ENCODE measurements around the gene TOR4A. TPM values are rescaled to one million over a fixed set of nuclear protein-coding genes. Genes with fewer than 3 reads are reported as not detected.

TOR4A gene
- total RNA-seq, 1 donor from 2014 or later = 37.7 TPM

DNA sequence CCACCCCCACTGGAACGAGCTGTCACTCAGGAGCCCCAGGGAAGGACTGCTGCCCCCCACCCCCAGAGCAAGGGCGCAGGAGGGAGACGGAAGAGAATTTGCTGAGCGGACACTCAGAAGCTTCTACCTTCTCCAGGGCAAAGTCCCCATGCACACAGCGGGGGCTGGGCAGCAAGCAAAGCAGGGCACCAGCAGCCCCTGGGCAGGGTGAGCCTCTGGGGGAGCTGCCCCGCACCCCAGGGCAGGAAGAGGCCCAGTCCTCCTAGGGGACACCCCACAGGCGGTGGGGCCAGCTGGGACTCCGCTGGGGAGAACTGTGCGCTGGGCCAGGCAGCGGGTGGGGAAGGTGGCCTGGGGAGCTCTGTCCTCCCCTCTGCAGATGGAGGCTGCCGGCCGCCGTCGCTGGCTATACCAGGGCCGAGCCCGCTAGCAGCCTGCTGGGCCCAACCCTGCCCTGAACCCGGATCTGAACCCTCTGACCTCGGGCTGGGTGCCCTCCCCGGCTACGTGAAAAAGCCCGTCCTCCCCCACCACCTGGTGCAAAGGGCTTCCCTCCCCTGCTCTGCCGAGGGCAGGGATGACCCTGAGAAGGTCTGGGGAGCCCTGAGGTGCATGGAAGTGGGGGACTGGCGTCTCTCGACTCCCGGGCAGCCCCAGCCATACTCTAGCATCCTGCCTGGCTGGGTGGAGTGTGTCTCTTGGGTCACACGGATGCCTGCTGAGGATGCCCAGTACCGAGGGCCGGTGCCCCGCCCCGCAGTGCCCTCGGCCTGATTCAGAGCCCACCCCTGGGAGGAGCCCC is 47.4 kb upstream of the TOR4A start:
- Mint-ChIP-seq H3K4me1 (ENCODE audit: unreplicated experiment) (no peaks in the 10 kb centered on the region), H3K27ac (ENCODE audit: unreplicated experiment) (no peak overlapping the region), H3K36me3 (ENCODE audit: low read depth, unreplicated experiment) (no peaks in the 10 kb centered on the region), H3K27me3 (ENCODE audit: unreplicated experiment) (peaks cover 7% of the 10 kb centered on the region), H3K4me3 (ENCODE audit: unreplicated experiment) (no peak overlapping the region), H3K9me3 (ENCODE audit: unreplicated experiment) (no peaks in the 10 kb centered on the region)
- TF ChIP-seq, protein P1, sequence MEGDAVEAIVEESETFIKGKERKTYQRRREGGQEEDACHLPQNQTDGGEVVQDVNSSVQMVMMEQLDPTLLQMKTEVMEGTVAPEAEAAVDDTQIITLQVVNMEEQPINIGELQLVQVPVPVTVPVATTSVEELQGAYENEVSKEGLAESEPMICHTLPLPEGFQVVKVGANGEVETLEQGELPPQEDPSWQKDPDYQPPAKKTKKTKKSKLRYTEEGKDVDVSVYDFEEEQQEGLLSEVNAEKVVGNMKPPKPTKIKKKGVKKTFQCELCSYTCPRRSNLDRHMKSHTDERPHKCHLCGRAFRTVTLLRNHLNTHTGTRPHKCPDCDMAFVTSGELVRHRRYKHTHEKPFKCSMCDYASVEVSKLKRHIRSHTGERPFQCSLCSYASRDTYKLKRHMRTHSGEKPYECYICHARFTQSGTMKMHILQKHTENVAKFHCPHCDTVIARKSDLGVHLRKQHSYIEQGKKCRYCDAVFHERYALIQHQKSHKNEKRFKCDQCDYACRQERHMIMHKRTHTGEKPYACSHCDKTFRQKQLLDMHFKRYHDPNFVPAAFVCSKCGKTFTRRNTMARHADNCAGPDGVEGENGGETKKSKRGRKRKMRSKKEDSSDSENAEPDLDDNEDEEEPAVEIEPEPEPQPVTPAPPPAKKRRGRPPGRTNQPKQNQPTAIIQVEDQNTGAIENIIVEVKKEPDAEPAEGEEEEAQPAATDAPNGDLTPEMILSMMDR (IDR thresholded peaks at IDR 0.05; ENCODE audit: unreplicated experiment) = no peak
- no peak for DNase-seq (ENCODE audit: low spot score)

DNA sequence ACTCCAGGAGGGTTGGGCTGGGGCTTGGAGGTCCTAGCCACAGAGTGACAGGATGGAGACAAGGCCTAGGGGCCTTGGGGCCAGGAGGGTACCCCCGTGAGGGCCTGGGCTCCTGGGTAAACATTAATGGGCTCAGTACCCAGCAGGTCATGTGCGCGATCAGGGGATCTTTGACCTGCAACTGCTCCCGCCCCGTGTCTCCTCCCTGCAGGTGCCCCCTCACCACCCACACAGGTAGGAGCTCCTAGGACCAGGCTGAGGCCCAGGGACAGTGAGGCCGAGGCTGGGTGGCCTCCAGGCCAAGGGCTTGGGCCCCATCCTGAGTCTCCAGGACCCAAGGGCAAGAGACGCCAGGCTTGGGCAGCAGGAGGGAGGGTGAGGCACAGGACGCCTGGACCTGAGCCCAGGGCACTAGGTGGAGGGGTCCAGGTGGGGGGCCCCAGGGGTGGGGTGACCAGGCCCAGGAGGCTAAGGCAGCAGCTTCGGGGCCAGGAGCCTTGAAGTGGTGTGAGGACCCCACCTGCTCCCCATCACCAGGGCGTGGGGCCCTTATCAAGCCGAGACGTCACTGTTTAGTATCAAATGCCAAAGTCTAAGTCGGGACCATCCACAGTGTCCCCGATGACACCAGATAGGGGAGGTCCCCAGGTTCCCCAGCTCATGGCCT is 46.7 kb upstream of the TOR4A start, which contains the start of gene SLC34A3:
Gene SLC34A3, plus strand, starts transcription at position 197 of the 667 bp plus-strand sequence. CDS start 802 bp downstream, outside the sequence.
- Mint-ChIP-seq H3K27me3 (ENCODE audit: unreplicated experiment) (peaks cover 4% of the 10 kb centered on the region), H3K4me3 (ENCODE audit: unreplicated experiment) (no peak within 1 kb of the TSS), H3K4me1 (ENCODE audit: unreplicated experiment) (no peaks in the 10 kb centered on the region), H3K9me3 (ENCODE audit: unreplicated experiment) (no peaks in the 10 kb centered on the region), H3K27ac (ENCODE audit: unreplicated experiment) (no peak within 1 kb of the TSS), H3K36me3 (ENCODE audit: low read depth, unreplicated experiment) (no peaks in the 10 kb centered on the region)
- no peak for DNase-seq (ENCODE audit: low spot score)
- TF ChIP-seq, protein P1 (IDR thresholded peaks at IDR 0.05; ENCODE audit: unreplicated experiment) = no peak

DNA sequence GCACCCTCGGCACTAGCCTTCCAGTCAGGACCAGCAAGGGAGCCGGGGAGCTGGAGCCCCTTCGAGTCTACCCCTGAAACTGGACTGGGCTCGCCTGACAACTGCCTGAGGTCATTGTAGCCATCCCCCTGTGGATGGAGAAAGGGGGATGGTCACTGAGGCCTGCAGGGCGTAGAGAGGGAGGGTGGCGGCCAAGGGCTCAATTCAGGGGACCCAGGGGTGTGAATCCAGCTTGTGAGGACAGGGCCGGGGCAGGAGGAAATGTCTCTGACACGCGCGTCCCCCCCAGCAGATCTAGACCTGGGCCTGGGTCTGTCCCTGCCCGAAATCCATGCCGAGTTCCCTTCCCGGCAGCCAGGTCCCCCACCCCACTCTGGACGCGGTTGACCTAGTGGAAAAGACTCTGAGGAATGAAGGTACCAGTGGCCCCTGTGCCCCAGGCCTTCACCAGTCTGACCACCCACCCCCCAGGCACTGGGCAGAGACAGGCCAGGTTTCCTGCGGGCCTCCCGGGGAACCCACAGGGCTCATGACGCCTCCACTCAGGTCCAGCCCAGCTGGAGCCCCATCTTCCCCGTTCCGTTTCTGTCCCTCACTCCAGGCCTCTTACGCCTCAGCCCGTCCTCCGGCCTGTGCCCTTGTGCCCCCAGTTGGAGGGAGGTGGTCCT is 46.0 kb upstream of the TOR4A start:
- H3K27me3 Mint-ChIP-seq (ENCODE audit: unreplicated experiment) = no peaks in the 10 kb centered on the region
- H3K4me1 Mint-ChIP-seq (ENCODE audit: unreplicated experiment) = no peaks in the 10 kb centered on the region
- no peak for DNase-seq (ENCODE audit: low spot score)
- no peak overlapping the region for H3K4me3 Mint-ChIP-seq (ENCODE audit: unreplicated experiment)
- no peaks in the 10 kb centered on the region for H3K36me3 Mint-ChIP-seq (ENCODE audit: low read depth, unreplicated experiment)
- TF ChIP-seq, protein P1 (IDR thresholded peaks at IDR 0.05; ENCODE audit: unreplicated experiment) = no peak
- no peaks in the 10 kb centered on the region for H3K9me3 Mint-ChIP-seq (ENCODE audit: unreplicated experiment)
- H3K27ac Mint-ChIP-seq (ENCODE audit: unreplicated experiment) = no peak overlapping the region

DNA sequence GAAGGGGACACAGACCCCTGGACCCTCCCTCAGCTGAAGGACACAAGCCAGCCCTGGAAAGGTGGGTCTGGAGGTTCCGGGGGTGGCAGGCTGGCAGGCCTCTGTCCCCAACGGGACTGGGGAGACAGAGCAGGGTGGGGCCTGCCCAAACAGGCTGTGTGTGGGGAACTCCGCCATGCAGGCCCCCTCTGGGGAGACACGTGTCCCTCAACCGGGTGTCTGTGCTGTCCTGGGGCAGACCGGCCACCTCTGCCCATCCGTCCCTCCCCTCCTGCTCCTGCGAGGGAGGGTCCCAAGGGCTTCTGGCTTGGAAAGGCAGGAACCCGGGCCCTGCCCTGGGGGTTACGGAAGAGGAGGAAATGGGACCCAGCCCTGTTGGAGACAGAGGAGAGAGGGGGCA is 45.4 kb upstream of the TOR4A start:
- TF ChIP-seq, protein P1 (IDR thresholded peaks at IDR 0.05; ENCODE audit: unreplicated experiment) = no peak
- Mint-ChIP-seq H3K4me1 (ENCODE audit: unreplicated experiment) (no peaks in the 10 kb centered on the region), H3K9me3 (ENCODE audit: unreplicated experiment) (no peaks in the 10 kb centered on the region), H3K4me3 (ENCODE audit: unreplicated experiment) (no peak overlapping the region), H3K27me3 (ENCODE audit: unreplicated experiment) (no peaks in the 10 kb centered on the region), H3K36me3 (ENCODE audit: low read depth, unreplicated experiment) (no peaks in the 10 kb centered on the region), H3K27ac (ENCODE audit: unreplicated experiment) (no peak overlapping the region)
- no peak for DNase-seq (ENCODE audit: low spot score)
